ENCODE data around the gene SLC6A18.
"Not testable (repeated sequence)": the region's sequence is repeated elsewhere in the genome, so short reads cannot be mapped to it uniquely, and the experiment has no call there.

The SLC6A18 gene

DNA sequence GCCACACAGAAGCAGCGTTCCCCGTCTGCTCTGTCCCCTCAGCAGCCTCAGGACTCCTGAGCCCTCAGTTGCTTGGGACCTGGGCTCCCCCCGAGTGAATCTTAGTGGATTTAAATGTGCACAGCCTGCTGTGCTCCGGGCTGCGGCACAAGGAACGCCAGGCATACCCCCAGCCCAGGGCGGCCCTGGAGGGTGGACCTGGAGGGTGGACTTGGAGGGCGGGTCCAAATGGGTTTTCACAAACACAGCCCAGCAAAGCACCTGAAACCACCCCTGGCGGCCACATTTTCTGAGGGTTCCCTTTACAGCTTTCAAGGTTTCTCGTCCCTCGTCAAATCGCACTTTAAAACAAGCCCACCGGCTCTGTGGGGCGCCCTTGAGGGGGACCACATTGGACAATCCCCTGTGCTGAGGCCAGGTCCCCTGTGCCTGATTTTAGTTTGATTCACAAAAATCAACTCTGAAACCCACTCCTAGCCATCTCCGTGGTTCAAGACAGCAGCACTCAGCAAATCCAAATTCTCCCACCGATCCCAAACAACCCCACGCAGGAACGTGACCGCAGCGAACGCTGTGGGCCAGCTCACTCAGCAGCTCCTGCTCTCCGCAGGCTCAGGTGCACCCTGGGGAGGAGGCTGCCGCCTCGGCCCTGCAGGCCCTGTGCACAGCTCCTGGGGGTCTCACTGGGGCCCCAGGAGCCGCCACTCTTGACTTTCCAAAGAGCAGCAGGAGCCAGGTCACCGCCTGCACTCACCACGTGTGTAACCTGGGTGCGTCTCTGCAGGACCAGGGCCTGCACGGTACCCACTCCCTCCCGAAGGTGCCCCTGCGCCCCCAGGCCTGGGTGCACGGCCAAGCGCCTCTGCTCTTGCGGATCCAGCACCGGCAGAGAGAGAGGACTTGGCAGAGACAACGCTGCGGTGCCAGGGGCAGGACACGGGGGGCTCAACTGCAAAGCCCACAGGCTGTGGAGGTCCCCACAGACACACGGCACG, 40.6 kb downstream of the SLC6A18 start:
- H3K4me3 ChIP-seq (replicated peaks; ENCODE audit: low read depth, low read length), result no peak overlapping the region
- TF ChIP-seq CTCF (IDR thresholded peaks at IDR 0.05; ENCODE audit: low read depth, low read length, missing control alignments), result no peak
- no peak for DNase-seq (ENCODE audit: extremely low read depth, low read depth)

- DNase-seq (ENCODE audit: extremely low read depth, low read depth), result no peak
- TF ChIP-seq CTCF (IDR thresholded peaks at IDR 0.05; ENCODE audit: low read depth, low read length, missing control alignments), result no peak
- no peak overlapping the region for H3K4me3 ChIP-seq (replicated peaks; ENCODE audit: low read depth, low read length)
These were observed 41.6 kb downstream of the SLC6A18 start for GRCh38 chr5:1266791-1267190.

GRCh38 chr5:1267464-1267863, 42.3 kb downstream of the SLC6A18 start:
- not testable (repeated sequence) for DNase-seq (ENCODE audit: extremely low read depth, low read depth); H3K4me3 ChIP-seq (replicated peaks; ENCODE audit: low read depth, low read length)

- no peak overlapping the region for H3K4me3 ChIP-seq (replicated peaks; ENCODE audit: low read depth, low read length)
- no peak for DNase-seq (ENCODE audit: extremely low read depth, low read depth)
- no peak for TF ChIP-seq CTCF (IDR thresholded peaks at IDR 0.05; ENCODE audit: low read depth, low read length, missing control alignments)
These were observed 42.9 kb downstream of the SLC6A18 start for GRCh38 chr5:1268056-1268455.

DNA sequence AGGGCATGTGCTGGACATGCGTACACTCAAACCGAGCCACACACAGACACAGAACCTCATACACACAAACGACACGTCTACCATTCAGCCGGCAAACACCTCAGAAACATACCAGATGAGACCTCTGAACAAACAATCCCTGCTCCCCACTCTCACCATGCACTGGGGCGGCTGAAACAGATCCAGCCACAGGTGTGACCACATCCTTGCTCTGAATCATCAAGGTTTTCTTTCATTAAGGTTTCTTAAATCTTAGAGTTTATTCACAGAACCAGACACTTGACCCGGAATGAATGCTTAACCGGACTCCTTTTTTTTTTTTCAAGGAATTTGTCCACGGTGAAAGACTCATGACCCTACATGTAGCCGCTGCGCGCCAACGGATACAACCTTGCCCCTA, 43.5 kb downstream of the SLC6A18 start:
- TF ChIP-seq CTCF (IDR thresholded peaks at IDR 0.05; ENCODE audit: low read depth, low read length, missing control alignments), result no peak
- DNase-seq (ENCODE audit: extremely low read depth, low read depth), result no peak
- H3K4me3 ChIP-seq (replicated peaks; ENCODE audit: low read depth, low read length), result no peak overlapping the region

DNA sequence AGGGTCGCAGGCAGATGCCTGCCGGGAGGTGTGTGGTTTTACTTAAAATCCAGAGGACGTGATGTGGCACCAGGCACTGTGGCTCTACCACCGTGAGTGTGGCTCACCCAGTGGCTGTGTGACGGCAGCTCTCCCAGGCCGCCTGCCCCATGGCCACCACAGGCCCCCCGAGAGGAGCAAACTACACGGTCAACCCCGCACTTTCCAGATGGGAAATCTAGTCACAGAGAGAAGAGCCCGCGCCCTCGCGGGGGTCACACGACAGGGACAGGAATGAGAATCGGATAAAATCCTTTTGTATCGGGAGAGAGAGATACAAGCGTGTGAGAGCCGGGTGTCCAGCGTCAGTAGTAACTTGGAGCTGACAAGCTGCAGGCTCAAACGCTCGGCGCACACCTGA, 45.2 kb downstream of the SLC6A18 start:
- no peak overlapping the region for H3K4me3 ChIP-seq (replicated peaks; ENCODE audit: low read depth, low read length)
- no peak for TF ChIP-seq CTCF (IDR thresholded peaks at IDR 0.05; ENCODE audit: low read depth, low read length, missing control alignments)
- no peak for DNase-seq (ENCODE audit: extremely low read depth, low read depth)

DNA sequence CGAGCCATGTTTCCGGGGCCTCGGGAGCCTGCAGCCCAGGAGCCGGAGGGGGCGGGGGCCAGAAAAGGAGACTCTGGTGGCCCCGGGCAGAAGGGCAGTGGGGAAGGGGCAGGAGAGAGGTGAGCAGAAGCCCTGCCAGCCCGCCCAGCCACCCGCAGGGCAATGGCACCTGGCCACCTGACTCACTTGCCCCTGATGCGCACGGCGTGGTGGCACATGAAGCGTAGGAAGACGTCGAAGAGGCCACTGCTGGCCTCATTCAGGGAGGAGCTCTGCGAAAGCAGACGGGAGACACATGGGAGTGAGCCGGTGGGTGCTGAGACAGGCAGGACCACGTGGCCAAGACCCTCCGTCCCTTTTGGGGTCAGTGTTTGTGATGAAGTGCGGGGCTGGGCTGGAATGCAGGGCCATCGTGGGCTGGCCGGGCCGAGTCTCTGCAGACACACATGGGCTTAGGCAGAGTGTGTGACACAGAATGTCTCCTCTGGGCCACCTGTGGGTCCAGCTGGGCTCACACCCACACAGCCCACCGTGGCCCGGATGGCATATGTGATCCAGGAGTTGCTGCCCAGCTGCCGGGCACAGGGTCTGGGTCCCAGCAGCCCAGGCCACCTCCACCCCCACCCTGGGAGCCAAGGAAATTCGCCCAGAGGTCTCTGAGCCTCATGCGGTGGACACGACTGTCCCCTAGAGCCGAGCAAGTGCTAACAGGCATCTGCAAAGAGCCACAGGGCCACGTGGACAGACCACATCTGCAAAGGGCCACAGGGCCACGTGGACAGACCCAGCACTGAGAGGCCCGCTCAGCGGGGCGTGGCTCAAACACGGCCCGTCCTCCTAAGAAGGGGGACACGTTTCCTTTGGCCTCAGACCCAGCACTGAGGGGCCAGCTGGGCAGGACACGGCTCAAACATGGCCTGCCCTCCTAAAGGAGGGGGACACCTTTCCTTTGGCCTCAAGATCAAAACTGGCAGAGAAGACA, 46.0 kb downstream of the SLC6A18 start:
- no peak for DNase-seq (ENCODE audit: extremely low read depth, low read depth)
- TF ChIP-seq CTCF (IDR thresholded peaks at IDR 0.05; ENCODE audit: low read depth, low read length, missing control alignments), result no peak
- H3K4me3 ChIP-seq (replicated peaks; ENCODE audit: low read depth, low read length), result no peak overlapping the region

All from HFF-Myc (cell line).